NCI-H146 treated with DMSO at 0.1 percent for 48 hours (cell line): ENCODE measurements around the gene CDKL5.
A peak's percentile ranks its signal among the peaks of the same experiment; 100 is the strongest.
"Not testable (repeated sequence)": the region's sequence is repeated elsewhere in the genome, so short reads cannot be mapped to it uniquely, and the experiment has no call there.

Source experiments
- DNase-seq: peaks from one replicate; lab custom pipeline; 2025; ENCODE audit not compliant: unreplicated experiment; lab: John Stamatoyannopoulos, UW

The CDKL5 gene

DNA sequence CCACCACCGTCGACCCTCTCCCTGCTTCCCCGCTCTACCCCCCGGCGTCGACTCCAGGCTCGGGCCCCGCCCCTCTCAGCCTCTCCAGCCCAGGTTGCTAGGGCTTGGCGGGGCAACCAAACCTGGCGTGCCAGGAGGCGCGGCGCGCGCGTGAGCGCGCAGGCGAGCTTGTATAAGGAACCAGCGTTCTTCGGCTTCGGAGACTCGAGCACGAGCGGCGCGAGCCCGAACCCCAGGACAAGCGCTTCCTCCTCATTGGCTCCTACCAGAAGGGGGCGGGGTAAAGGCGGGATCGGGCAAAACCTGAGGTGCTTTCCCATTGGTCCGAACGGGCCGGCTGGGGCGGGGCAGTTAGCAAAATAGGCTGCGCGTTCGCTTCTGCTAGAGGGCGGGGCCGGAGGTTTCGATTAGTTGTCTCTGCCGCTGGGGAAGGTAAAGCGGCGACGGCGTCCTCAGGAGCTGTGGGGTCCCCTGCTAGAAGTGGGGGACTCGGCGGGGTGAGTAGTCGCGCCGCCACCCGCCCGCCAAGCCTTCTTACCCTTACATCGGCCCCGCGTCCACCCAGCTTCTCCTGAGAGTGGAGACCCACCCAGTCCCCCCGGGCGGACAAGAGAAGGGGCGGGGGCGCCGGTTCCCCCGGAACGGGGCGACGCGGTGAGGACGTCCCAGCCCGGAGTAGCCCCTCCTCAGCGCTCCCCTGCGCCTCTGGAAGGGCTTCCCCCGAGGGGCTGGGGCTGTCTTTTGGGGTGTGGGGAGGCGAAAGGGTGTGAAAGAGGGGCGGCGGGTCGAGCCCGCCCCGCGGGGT, at the start of gene CDKL5:
TSS of gene CDKL5 (plus strand) at position 410 of the 805 bp plus-strand sequence. CDS start 81,489 bp downstream, outside the sequence.
- peak; percentile 89 for DNase-seq

GRCh38 chrX:18377796-18378195, 47.6 kb upstream of the CDKL5 start:
- peak; percentile 24 for DNase-seq

GRCh38 chrX:18389966-18390365, 35.4 kb upstream of the CDKL5 start:
- DNase-seq = no peak

- DNase-seq = peak; percentile 20
Observed at GRCh38 chrX:18390941-18391538, 34.4 kb upstream of the CDKL5 start.

GRCh38 chrX:18394477-18394876, 30.9 kb upstream of the CDKL5 start:
- no peak for DNase-seq

DNA sequence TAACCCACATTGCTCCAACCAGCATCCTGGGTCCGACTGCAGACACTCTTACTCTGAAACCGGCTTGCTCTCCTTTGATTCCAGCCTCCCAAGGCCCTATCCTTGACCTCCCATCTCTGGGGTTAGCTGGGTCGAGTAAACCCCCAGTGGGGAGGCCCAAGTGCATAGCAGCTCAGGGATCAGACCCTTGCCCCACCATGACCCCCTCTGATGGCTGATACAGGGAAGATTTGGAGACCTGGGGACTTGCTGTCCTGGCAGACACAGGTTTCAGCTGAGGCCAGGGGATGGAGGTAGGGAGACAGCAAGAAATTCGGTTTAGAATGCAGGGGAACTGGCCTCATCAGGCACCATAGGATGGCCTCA, 23.6 kb upstream of the CDKL5 start:
- DNase-seq = no peak

- no peak for DNase-seq
Observed at GRCh38 chrX:18406531-18407266, 18.7 kb upstream of the CDKL5 start.

DNA sequence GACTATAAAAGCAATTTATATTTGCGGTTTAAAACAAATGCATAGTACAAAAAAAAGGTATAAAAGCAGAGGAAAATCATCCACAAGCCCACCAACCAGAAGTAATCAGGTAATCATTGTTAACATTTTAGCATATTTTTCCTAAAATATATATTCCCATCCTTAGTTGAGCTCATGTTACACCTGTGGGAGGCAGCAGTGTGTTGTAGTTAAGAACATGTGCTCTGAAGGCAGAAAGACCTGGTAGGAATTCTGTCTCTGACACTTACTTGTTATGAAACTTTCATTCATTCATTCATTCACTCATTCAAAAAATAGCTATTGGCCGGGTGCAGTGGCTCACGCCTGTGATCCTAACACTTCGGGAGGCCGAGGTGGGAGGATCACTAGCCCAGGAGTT, 15.4 kb upstream of the CDKL5 start:
- DNase-seq = no peak

DNA sequence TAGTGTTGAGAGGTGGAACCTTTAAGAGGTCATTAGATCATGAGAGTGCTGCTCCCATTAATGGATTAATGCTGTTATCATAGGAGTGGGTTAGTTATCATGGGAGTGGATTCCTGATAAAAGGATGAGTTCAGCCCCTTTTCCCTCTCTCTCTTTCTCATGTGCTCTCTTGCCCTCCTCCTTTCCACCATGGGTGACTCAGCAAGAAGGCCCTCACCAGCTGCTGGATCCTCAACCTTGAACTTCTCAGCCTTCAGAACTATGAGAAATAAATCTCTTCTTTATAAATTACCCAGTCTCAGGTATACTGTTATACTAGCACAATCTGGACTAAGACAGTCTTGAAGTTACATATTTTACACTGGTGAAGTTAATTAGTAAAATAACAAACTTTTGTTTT, 10.0 kb upstream of the CDKL5 start:
- DNase-seq = no peak

DNA sequence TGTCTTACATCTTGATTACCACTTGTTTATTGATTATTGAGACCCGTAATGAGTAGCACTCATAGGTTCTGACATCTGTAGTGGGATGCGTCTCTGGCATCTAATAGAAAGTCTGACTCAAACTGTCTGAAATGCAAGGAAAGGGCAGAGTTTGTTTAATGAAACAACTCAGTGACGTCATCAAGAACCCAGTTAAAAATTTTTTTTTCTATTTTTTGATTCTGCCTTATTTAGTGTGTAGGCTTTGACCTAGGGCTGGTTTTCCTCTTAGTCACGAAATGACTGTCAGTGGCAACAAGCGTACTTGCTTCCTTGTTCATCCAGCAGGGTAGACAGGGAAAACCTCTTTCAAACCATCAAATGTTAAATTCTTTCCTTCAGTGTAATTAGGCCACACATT, 3.1 kb upstream of the CDKL5 start:
- no peak for DNase-seq

DNA sequence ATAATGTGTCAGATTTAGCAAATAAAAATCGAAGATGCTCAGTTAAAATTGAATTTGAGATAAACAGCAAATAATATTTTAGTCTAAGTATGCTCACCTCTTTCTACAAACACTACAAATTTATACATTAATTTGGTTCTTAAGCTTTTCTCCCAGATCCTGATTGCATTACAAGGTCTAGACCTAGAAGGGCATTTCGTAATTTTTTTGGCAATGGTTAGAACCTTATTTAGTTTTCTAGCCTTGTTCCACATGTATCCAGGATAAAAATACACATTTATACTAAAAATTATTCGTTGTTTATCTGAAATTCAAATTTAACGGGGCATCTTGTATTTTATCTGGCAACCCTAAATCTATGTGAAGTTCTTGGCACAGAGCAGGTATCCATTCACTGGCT, 2.5 kb upstream of the CDKL5 start:
- no peak for DNase-seq

DNA sequence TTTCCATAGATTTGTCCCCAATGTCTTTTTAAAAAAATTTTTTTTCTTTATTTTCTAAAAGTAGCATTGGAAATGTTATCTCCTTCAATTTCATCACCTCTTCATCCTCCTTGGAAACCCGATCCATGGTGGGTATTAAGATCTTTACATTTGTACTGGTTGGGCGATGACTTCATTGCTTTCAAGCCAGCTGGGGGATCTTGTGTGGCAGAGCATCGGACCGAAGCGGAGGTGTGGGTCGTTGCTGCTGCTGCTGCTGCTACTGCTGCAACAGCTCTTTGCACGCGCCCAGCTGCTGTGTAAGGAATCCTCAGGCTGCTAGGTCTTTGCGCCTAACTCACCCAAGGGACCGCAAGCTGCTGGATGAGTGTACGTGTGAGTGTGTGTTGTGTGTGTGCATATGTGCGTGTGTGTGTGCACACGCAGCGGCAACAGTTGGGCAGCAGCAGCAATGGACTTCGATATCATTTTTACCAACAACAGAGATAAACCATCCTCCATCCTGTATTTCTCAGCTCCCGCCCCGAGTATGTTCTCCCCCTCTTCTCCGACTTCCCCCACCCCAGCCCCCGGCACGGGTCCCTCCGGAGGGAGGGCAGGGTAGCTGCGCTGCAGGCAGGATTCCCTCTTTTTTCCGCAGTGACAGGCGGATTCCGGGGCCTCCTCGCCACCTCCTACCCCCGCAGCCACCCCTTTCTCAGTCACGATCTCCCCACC, 768 bp upstream of the CDKL5 start:
- peak; percentile 15 for DNase-seq

DNA sequence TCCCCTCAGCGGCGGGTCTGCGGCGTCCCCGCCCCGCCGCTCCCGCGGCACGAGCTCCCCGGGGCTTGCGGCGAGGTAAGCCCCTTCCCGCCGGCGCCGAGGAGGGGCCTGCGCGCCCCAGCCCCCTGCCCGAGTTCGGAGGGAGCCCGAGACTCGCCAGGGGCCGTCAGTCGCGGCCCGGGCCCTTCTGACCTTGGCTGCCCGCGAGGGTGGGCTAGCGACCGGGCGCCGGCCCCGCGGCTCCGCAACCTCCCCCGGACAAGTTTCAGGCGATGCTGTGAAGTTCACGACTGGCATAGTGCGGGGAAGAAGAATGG, 554 bp downstream of the CDKL5 start:
- no peak for DNase-seq

- no peak for DNase-seq
Observed at GRCh38 chrX:18428006-18428405, 2.6 kb downstream of the CDKL5 start.

DNA sequence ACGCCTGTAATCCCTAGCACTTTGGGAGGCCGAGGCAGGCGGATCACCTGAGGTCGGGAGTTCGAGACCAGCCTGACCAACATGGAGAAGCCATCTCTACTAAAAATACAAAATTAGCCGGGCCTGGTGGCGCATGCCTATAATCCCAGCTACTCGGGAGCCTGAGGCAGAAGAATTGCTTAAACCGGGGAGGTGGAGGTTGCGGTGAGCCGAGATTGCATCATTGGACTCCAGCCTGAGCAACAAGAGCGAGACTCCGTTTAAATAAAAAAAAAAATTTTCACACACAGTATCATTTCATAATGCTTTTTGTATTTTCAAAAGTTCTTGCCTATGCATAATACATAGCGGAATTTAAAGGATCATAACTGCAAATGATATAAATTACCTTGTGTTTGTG, 7.9 kb downstream of the CDKL5 start:
- DNase-seq = not testable (repeated sequence)

DNA sequence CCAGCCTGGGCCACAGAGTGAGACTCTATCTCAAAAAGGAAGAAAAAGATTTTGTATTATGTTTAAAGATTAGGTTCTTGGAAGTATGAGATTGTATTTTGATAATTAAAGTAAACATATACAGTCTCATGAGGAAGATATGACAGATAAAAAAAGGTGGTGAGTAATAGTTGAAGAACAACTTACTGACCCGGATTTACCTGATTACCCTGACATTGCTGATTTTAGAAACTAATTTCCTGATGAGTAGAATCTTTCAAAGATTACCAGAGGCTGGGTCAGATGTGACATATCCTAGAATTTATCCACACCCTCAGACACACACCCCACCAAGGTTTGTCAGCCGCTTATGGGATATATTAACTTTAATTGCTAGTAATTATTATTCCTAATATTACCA, 9.5 kb downstream of the CDKL5 start:
- no peak for DNase-seq

DNA sequence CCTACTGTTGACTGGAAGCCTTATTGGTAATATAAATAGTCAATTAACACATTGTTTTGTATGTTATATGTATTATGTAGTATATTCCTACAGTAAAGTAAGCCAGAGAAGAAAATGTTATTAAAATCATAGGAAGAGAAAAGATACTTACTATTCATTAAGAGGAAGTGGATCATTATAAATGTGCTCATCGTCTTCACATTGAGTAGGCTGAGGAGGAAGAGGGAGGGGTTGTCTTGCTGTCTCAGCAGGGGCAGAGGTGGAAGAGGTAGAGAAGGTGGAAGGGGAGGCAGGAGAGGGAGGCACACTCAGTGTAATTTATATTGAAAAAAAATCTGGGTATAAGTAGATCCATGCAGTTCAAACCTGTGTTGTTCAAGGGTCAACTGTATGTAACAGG, 10.6 kb downstream of the CDKL5 start:
- DNase-seq = no peak

- DNase-seq = no peak
Observed at GRCh38 chrX:18440835-18441234, 15.4 kb downstream of the CDKL5 start.

- no peak for DNase-seq
Observed at GRCh38 chrX:18441780-18442367, 16.5 kb downstream of the CDKL5 start.

GRCh38 chrX:18448416-18448815, 23.0 kb downstream of the CDKL5 start:
- DNase-seq = no peak

GRCh38 chrX:18449236-18449635, 23.8 kb downstream of the CDKL5 start:
- no peak for DNase-seq
